Natural killer cell (primary cell): ENCODE data around the gene FCHO2. TPM values are rescaled to one million over a fixed set of nuclear protein-coding genes. Genes with fewer than 3 reads are reported as not detected.

Source experiments
- ATAC-seq, 3 donors: fragments of 150-1000 bp in 2 of 3; fragments of 200-7000 bp in 1 of 3; cut with Tn5 transposase; 1 replicate in 1 of 3; 2 replicates in 2 of 3; pipeline ENCODE4 v1.10.0; 2021; ENCODE audit warnings: mild to moderate bottlenecking in 2 of 3, moderate library complexity in 2 of 3
- DNase-seq, 2 donors: peaks; one replicate each; pipeline versions ENCODE4 v3.0.0 to v3.0.0-alpha.2; 2013 to 2021; ENCODE audit warnings: mixed read lengths in 1 of 2
- H3K27ac ChIP-seq: one replicate; pipeline ENCODE4 v1.5.1; 2013; ENCODE audit warnings: mild to moderate bottlenecking, low read length
- H3K27me3 ChIP-seq: one replicate; pipeline ENCODE4 v1.6.1; 2013; ENCODE audit warnings: low read length; ENCODE audit not compliant: control insufficient read depth, insufficient read depth
- H3K36me3 ChIP-seq: one replicate; pipeline ENCODE4 v1.6.1; 2013; ENCODE audit warnings: low read length; ENCODE audit not compliant: control insufficient read depth, insufficient read depth
- H3K4me1 ChIP-seq: one replicate; pipeline ENCODE4 v1.6.1; 2013; ENCODE audit warnings: low read length; ENCODE audit not compliant: control insufficient read depth, insufficient read depth
- H3K4me3 ChIP-seq: one replicate; pipeline ENCODE4 v1.5.1; 2013; ENCODE audit warnings: low read length
- H3K9me3 ChIP-seq: one replicate; pipeline ENCODE4 v1.6.1; 2013; ENCODE audit warnings: low read length; ENCODE audit not compliant: control insufficient read depth, insufficient read depth
- H3K27ac Mint-ChIP-seq, 2 donors: one replicate each; pipeline ENCODE4 v1.8.0; 2022; ENCODE audit warnings: mild to moderate bottlenecking in 2 of 2, mixed read lengths in 2 of 2, moderate library complexity in 1 of 2
- H3K27me3 Mint-ChIP-seq, 2 donors: one replicate each; pipeline ENCODE4 v1.8.0; 2022; ENCODE audit warnings: low read depth in 2 of 2, mixed read lengths in 2 of 2
- H3K36me3 Mint-ChIP-seq: one replicate; pipeline ENCODE4 v1.8.0; 2022; ENCODE audit warnings: mixed read lengths
- H3K4me1 Mint-ChIP-seq, 2 donors: one replicate each; pipeline ENCODE4 v1.8.0; 2022; ENCODE audit warnings: mixed read lengths in 2 of 2
- H3K4me3 Mint-ChIP-seq: one replicate; pipeline ENCODE4 v1.8.0; 2022; ENCODE audit warnings: mild to moderate bottlenecking, moderate library complexity, mixed read lengths
- H3K9me3 Mint-ChIP-seq, 2 donors: one replicate each; pipeline ENCODE4 v1.8.0; 2022; ENCODE audit warnings: mixed read lengths in 2 of 2
- WGBS: methylation state at CpG from one replicate; pipeline ENCODE4 v1.1.7; 2013; ENCODE audit warnings: missing lambda C conversion rate; ENCODE audit not compliant: insufficient coverage; 5-methylcytosine and 5-hydroxymethylcytosine counted together
- intact Hi-C: fragments of 100-400 bp; cut with micrococcal nuclease; formaldehyde crosslinking; loops from one replicate; pipeline ENCODE4 v1.14.2; 2022
- total RNA-seq, 4 donors: library from RNA; stranded (reverse); fragments of 120-200 nt in 1 of 4; gene quantifications; one replicate each; pipeline versions ENCODE4 v1.2.3 to v1.2.4, GENCODE V29; 2013 to 2022
- TF ChIP-seq, protein P1 (sequence below): fragments of 200-600 bp; IDR thresholded peaks from one replicate; pipeline ENCODE4 v1.8.0; 2022; ENCODE audit warnings: antibody characterized with exemption

FCHO2 gene
- total RNA-seq, 3 donors from 2014 or later (not counting 1 experiment from before 2014, with no cell fraction given), result 18.5 to 23.4 (median 22.7) TPM

DNA sequence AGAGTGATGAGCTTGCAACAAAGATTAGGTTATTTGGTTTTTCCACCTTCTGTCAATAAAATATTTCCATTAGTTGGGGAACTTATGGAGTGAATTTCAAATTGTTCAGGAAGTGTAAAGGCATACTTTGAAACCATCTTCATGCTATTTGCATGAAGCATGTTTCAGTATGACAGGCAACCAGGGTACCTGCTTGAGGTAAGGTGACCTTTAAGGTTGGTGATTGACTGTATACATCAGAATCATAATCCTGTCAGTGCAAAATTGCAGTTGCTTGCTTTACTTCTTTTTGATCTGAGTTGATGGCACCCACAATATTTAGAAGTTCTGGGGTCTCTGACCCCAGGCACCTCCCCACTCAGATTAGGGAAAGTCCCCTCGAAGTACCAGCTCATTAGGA is 138.6 kb downstream of the FCHO2 start:
- DNase-seq (no peak), ATAC-seq (no peak)
- H3K4me3 Mint-ChIP-seq, result no peak overlapping the region
- TF ChIP-seq, protein P1, sequence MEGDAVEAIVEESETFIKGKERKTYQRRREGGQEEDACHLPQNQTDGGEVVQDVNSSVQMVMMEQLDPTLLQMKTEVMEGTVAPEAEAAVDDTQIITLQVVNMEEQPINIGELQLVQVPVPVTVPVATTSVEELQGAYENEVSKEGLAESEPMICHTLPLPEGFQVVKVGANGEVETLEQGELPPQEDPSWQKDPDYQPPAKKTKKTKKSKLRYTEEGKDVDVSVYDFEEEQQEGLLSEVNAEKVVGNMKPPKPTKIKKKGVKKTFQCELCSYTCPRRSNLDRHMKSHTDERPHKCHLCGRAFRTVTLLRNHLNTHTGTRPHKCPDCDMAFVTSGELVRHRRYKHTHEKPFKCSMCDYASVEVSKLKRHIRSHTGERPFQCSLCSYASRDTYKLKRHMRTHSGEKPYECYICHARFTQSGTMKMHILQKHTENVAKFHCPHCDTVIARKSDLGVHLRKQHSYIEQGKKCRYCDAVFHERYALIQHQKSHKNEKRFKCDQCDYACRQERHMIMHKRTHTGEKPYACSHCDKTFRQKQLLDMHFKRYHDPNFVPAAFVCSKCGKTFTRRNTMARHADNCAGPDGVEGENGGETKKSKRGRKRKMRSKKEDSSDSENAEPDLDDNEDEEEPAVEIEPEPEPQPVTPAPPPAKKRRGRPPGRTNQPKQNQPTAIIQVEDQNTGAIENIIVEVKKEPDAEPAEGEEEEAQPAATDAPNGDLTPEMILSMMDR, result no peak
- H3K27ac Mint-ChIP-seq, result no peak overlapping the region
- Histone ChIP-seq H3K9me3 (no peaks in the 10 kb centered on the region), H3K27me3 (no peaks in the 10 kb centered on the region), H3K27ac (no peak overlapping the region), H3K4me1 (peaks cover 12% of the 10 kb centered on the region), H3K4me3 (no peak overlapping the region), H3K36me3 (no peaks in the 10 kb centered on the region)
- H3K4me1 Mint-ChIP-seq, result peaks cover 19 to 29% of the 10 kb centered on the region in 2 donors
- H3K36me3 Mint-ChIP-seq, result no peaks in the 10 kb centered on the region
- WGBS, result no CpG with 5 or more reads among the region's 1 CpG
- no peaks in the 10 kb centered on the region for H3K27me3 Mint-ChIP-seq
- intact Hi-C loops, result no loop called here
- H3K9me3 Mint-ChIP-seq, result no peaks in the 10 kb centered on the region

- DNase-seq, result peak in 1 of 2 donors; percentile 15
- H3K4me1 Mint-ChIP-seq, result peaks cover 19 to 29% of the 10 kb centered on the region in 2 donors
- peak overlapping the region; percentile 7 for H3K4me3 Mint-ChIP-seq
- Histone ChIP-seq H3K4me3 (no peak overlapping the region), H3K27me3 (no peaks in the 10 kb centered on the region), H3K27ac (peak overlapping the region; percentile 60), H3K36me3 (no peaks in the 10 kb centered on the region), H3K4me1 (peaks cover 12% of the 10 kb centered on the region), H3K9me3 (no peaks in the 10 kb centered on the region)
- H3K27ac Mint-ChIP-seq, result peak overlapping the region; percentile 80 to 88
- intact Hi-C loops, result no loop called here
- TF ChIP-seq, protein P1, result no peak
- peak; percentile 55 to 62 (median 56) for ATAC-seq
- H3K9me3 Mint-ChIP-seq, result no peaks in the 10 kb centered on the region
- H3K27me3 Mint-ChIP-seq, result no peaks in the 10 kb centered on the region
- WGBS, result 41% methylated on average over 5 of the region's 6 CpGs
- H3K36me3 Mint-ChIP-seq, result no peaks in the 10 kb centered on the region
Measured at GRCh38 chr5:73095564-73096238, 139.9 kb downstream of the FCHO2 start.

GRCh38 chr5:73096239-73096575 is 140.4 kb downstream of the FCHO2 start:
- 9% methylated on average over 1 of the region's 1 CpG for WGBS
- ATAC-seq, result peak; percentile 88 to 95 (median 93)

More at GRCh38 chr5:73096239-73096575, 140.4 kb downstream of the FCHO2 start:
- H3K36me3 ChIP-seq, result no peaks in the 10 kb centered on the region
- TF ChIP-seq, protein P1, result no peak
- H3K4me1 ChIP-seq, result peaks cover 12% of the 10 kb centered on the region
- Mint-ChIP-seq H3K4me1 (peaks cover 19 to 29% of the 10 kb centered on the region in 2 donors), H3K27me3 (no peaks in the 10 kb centered on the region), H3K36me3 (no peaks in the 10 kb centered on the region), H3K4me3 (peak overlapping the region; percentile 7), H3K9me3 (no peaks in the 10 kb centered on the region), H3K27ac (peak overlapping the region; percentile 80 to 88)
- intact Hi-C loops, result no loop called here
- no peaks in the 10 kb centered on the region for H3K27me3 ChIP-seq
- no peak overlapping the region for H3K4me3 ChIP-seq
- no peaks in the 10 kb centered on the region for H3K9me3 ChIP-seq
- peak overlapping the region; percentile 60 for H3K27ac ChIP-seq
- DNase-seq, result peak in 1 of 2 donors; percentile 39
